PC-3 (cell line): ENCODE results near the gene STIM1.

Experiments
- EZH2 ChIP-seq: fragments of 300-600 bp; sonication (generic); IDR thresholded peaks from one replicate; pipeline ENCODE4 v1.6.1; 2017; ENCODE audit warnings: antibody characterized with exemption, mild to moderate bottlenecking, low read length; ENCODE audit not compliant: unreplicated experiment
- EZH2phosphoT487 ChIP-seq: fragments of 300-600 bp; sonication (generic); IDR thresholded peaks from 2 replicates; pipeline ENCODE4 v1.6.1; 2018; ENCODE audit warnings: mild to moderate bottlenecking, antibody characterized with exemption, low read length, borderline replicate concordance
- TF ChIP-seq, protein P1 (sequence below): fragments of 300-600 bp; sonication (generic); conservative IDR thresholded peaks from 2 replicates; pipeline ENCODE4 v1.5.1; 2017; ENCODE audit warnings: antibody characterized with exemption, low read depth, mild to moderate bottlenecking, low read length

GRCh38 chr11:3823303-3823702 is 32.2 kb upstream of the STIM1 start:
- TF ChIP-seq, protein P1, sequence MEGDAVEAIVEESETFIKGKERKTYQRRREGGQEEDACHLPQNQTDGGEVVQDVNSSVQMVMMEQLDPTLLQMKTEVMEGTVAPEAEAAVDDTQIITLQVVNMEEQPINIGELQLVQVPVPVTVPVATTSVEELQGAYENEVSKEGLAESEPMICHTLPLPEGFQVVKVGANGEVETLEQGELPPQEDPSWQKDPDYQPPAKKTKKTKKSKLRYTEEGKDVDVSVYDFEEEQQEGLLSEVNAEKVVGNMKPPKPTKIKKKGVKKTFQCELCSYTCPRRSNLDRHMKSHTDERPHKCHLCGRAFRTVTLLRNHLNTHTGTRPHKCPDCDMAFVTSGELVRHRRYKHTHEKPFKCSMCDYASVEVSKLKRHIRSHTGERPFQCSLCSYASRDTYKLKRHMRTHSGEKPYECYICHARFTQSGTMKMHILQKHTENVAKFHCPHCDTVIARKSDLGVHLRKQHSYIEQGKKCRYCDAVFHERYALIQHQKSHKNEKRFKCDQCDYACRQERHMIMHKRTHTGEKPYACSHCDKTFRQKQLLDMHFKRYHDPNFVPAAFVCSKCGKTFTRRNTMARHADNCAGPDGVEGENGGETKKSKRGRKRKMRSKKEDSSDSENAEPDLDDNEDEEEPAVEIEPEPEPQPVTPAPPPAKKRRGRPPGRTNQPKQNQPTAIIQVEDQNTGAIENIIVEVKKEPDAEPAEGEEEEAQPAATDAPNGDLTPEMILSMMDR: no peak
- TF ChIP-seq EZH2phosphoT487: no peak
- no peak for TF ChIP-seq EZH2
